Calu3 (cell line): ENCODE data around the gene LAMTOR1. TPM values are rescaled to one million over a fixed set of nuclear protein-coding genes. Genes with fewer than 3 reads are reported as not detected.
A peak's percentile ranks its signal among the peaks of the same experiment; 100 is the strongest.

Experiments used
- BruUV-seq: library from RNA; stranded (reverse); fragments of 400-500 nt; replicated peaks from 2 replicates; lab custom pipeline; 2021; lab: Mats Ljungman, UMichigan
- CTCF ChIA-PET: fragments of 300-600 bp; sonication (Branson Sonifier 250); formaldehyde crosslinking; loops from one replicate; lab custom pipeline; 2022; ENCODE audit warnings: antibody characterized with exemption; lab: Charles Lee
- DNase-seq: peaks from one replicate; pipeline ENCODE4 v3.0.0; 2022
- H3K27ac Mint-ChIP-seq: one replicate; pipeline ENCODE4 v1.8.0; 2022; ENCODE audit warnings: mixed read lengths; ENCODE audit not compliant: unreplicated experiment
- H3K27me3 Mint-ChIP-seq: one replicate; pipeline ENCODE4 v1.8.0; 2022; ENCODE audit warnings: mixed read lengths; ENCODE audit not compliant: unreplicated experiment
- H3K36me3 Mint-ChIP-seq: one replicate; pipeline ENCODE4 v1.8.0; 2022; ENCODE audit warnings: mild to moderate bottlenecking, moderate library complexity, mixed read lengths; ENCODE audit not compliant: insufficient read depth, unreplicated experiment
- H3K4me1 Mint-ChIP-seq: one replicate; pipeline ENCODE4 v1.8.0; 2022; ENCODE audit warnings: mild to moderate bottlenecking, low read depth, mixed read lengths; ENCODE audit not compliant: unreplicated experiment
- H3K4me3 Mint-ChIP-seq: one replicate; pipeline ENCODE4 v1.8.0; 2022; ENCODE audit warnings: mild to moderate bottlenecking, low read depth, moderate library complexity, mixed read lengths; ENCODE audit not compliant: unreplicated experiment
- H3K9me3 Mint-ChIP-seq: one replicate; pipeline ENCODE4 v1.8.0; 2022; ENCODE audit warnings: low read depth, mixed read lengths; ENCODE audit not compliant: unreplicated experiment
- CTCF ChIP-seq: fragments of 200-600 bp; IDR thresholded peaks from one replicate; pipeline ENCODE4 v1.8.0; 2022; ENCODE audit warnings: antibody characterized with exemption; ENCODE audit not compliant: unreplicated experiment
- intact Hi-C: fragments of 100-400 bp; cut with micrococcal nuclease; formaldehyde crosslinking; loops from one replicate; pipeline ENCODE4 v1.10.0; 2022; ENCODE audit not compliant: unreplicated experiment
- total RNA-seq: library from RNA; stranded (reverse); gene quantifications from 2 replicates; pipeline ENCODE4 v1.2.3, GENCODE V29; 2022

LAMTOR1 gene
- total RNA-seq, 1 experiment from 2014 or later = 67.1 TPM

- no peaks in the 10 kb centered on the region for H3K9me3 Mint-ChIP-seq
- CTCF ChIA-PET = interaction anchor here (0.8 to 1.3 kb wide), 2 partner anchors 55 to 739 kb away, joined by 3 to 6 read pairs; no protein-coding TSS in a partner anchor
- intact Hi-C loops = no loop called here
Measured at GRCh38 chr11:72080326-72081183, 22.5 kb downstream of the LAMTOR1 start, which contains the start of the genes LRRC51 and NUMA1. Gene LRRC51 (plus strand): TSS chr11:72080850. CDS start chr11:72089084, 8,234 bp downstream. Gene NUMA1 (minus strand): TSS chr11:72080542. CDS start chr11:72035943, 44,599 bp downstream.

GRCh38 chr11:72079819-72080325, 23.2 kb downstream of the LAMTOR1 start:
- BruUV-seq = no TSS peak
- peak overlapping the region; percentile 94 for H3K27ac Mint-ChIP-seq
- peaks cover 22% of the 10 kb centered on the region for H3K4me1 Mint-ChIP-seq
- peak overlapping the region; percentile 87 for H3K4me3 Mint-ChIP-seq
- CTCF ChIA-PET = interaction anchor here (0.8 kb wide), 1 partner anchor 739 kb away, joined by 6 read pairs; no protein-coding TSS in a partner anchor
- peaks cover 37% of the 10 kb centered on the region for H3K36me3 Mint-ChIP-seq
- no peak for DNase-seq
- no peak for TF ChIP-seq CTCF
- H3K27me3 Mint-ChIP-seq = no peaks in the 10 kb centered on the region
- H3K9me3 Mint-ChIP-seq = no peaks in the 10 kb centered on the region
- intact Hi-C loops = loop anchor here (5.0 kb wide), 1 partner anchor 38 kb away; no protein-coding TSS in a partner anchor

More at GRCh38 chr11:72080326-72081183, 22.5 kb downstream of the LAMTOR1 start, which contains the start of the genes LRRC51 and NUMA1:
- Mint-ChIP-seq H3K36me3 (peaks cover 33% of the 10 kb centered on the region), H3K27ac (peak within 1 kb of the TSS; percentile 94), H3K4me1 (peaks cover 22% of the 10 kb centered on the region), H3K27me3 (no peaks in the 10 kb centered on the region), H3K4me3 (peak within 1 kb of the TSS; percentile 87)
- peak; percentile 98 for DNase-seq
- BruUV-seq = no TSS peak
- no peak for TF ChIP-seq CTCF

- Mint-ChIP-seq H3K27me3 (no peaks in the 10 kb centered on the region), H3K27ac (peak overlapping the region; percentile 40), H3K9me3 (no peaks in the 10 kb centered on the region), H3K4me3 (peak overlapping the region; percentile 87), H3K4me1 (peaks cover 24% of the 10 kb centered on the region), H3K36me3 (peaks cover 37% of the 10 kb centered on the region)
- BruUV-seq = TSS peak; percentile 42
- DNase-seq = no peak
- CTCF ChIA-PET = interaction anchor here (0.9 to 1.2 kb wide), 4 partner anchors 8 to 46 kb away, joined by 3 read pairs; no protein-coding TSS in a partner anchor
- TF ChIP-seq CTCF = no peak
- intact Hi-C loops = loop anchor here (5.0 kb wide), 1 partner anchor 36 kb away; no protein-coding TSS in a partner anchor
Measured at GRCh38 chr11:72078477-72078876, 24.6 kb downstream of the LAMTOR1 start.

GRCh38 chr11:72075756-72076155, 27.3 kb downstream of the LAMTOR1 start:
- Mint-ChIP-seq H3K27ac (no peak overlapping the region), H3K4me3 (no peak overlapping the region), H3K4me1 (peaks cover 41% of the 10 kb centered on the region), H3K36me3 (peaks cover 37% of the 10 kb centered on the region), H3K9me3 (no peaks in the 10 kb centered on the region), H3K27me3 (no peaks in the 10 kb centered on the region)
- BruUV-seq = no TSS peak
- CTCF ChIA-PET = interaction anchor here (1.5 kb wide), 1 partner anchor 51 kb away, joined by 6 read pairs; no protein-coding TSS in a partner anchor
- no peak for DNase-seq
- intact Hi-C loops = loop anchor here (5.0 kb wide), 1 partner anchor 33 kb away; no protein-coding TSS in a partner anchor
- TF ChIP-seq CTCF = no peak
